Tibial nerve (tissue), 4 donors: ENCODE results near the gene VENTX. TPM values are rescaled to one million over a fixed set of nuclear protein-coding genes. Genes with fewer than 3 reads are reported as not detected.

Experiments used
- DNase-seq, 2 donors: peaks; one replicate each; pipeline ENCODE4 v3.0.0-alpha.2; 2019; ENCODE audit warnings: low spot score in 2 of 2
- H3K27ac ChIP-seq, 4 donors: fragments of 200-600 bp; sonication (generic) in 3 of 4; one replicate each; pipeline ENCODE4 v1.5.1; 2017 to 2019; ENCODE audit warnings: mild to moderate bottlenecking in 1 of 4
- H3K27me3 ChIP-seq, 2 donors: fragments of 200-600 bp; sonication (generic) in 1 of 2; one replicate each; pipeline versions ENCODE4 v1.5.1 to v1.6.0; 2017 to 2019
- H3K36me3 ChIP-seq, 3 donors: fragments of 200-600 bp; sonication (generic); one replicate each; pipeline ENCODE4 v1.5.1; 2018 to 2019
- H3K4me1 ChIP-seq, 4 donors: fragments of 200-600 bp; sonication (generic) in 3 of 4; one replicate each; pipeline ENCODE4 v1.5.1; 2017 to 2019
- H3K4me3 ChIP-seq, 4 donors: fragments of 200-600 bp; sonication (generic) in 3 of 4; one replicate each; pipeline ENCODE4 v1.5.1; 2017 to 2019; ENCODE audit warnings: mild to moderate bottlenecking in 1 of 4, moderate library complexity in 1 of 4
- H3K9me3 ChIP-seq, 4 donors: fragments of 200-600 bp; sonication (generic) in 3 of 4; one replicate each; pipeline ENCODE4 v1.5.1; 2017 to 2019
- CTCF ChIP-seq, 5 experiments: fragments of 200-600 bp in 3 of 5; fragments of 450-650 bp in 2 of 5; sonication (generic) in 3 of 5; IDR thresholded peaks; one replicate each; pipeline ENCODE4 v1.5.1; 2016 to 2019; ENCODE audit warnings: antibody characterized with exemption in 5 of 5, mild to moderate bottlenecking in 3 of 5, moderate library complexity in 2 of 5
- EP300 ChIP-seq, 2 donors: sonication (generic); formaldehyde crosslinking; IDR thresholded peaks; one replicate each; pipeline ENCODE4 v1.6.1; 2017; ENCODE audit warnings: antibody characterized with exemption in 2 of 2, mild to moderate bottlenecking in 1 of 2
- POLR2A ChIP-seq, 2 donors: fragments of 450-650 bp; IDR thresholded peaks; one replicate each; pipeline ENCODE4 v1.6.1; 2017; ENCODE audit warnings: antibody characterized with exemption in 2 of 2, mild to moderate bottlenecking in 2 of 2, moderate library complexity in 2 of 2
- WGBS, 2 donors: methylation state at CpG; one replicate each; pipeline ENCODE4 v1.1.5; 2018; 5-methylcytosine and 5-hydroxymethylcytosine counted together
- total RNA-seq, 4 donors: library from RNA; depleted of rRNA; stranded (reverse); fragments of >200 nt; gene quantifications; one replicate each; pipeline ENCODE4 v1.1.0, GENCODE V29; 2016

Gene VENTX
- total RNA-seq, 4 donors from 2014 or later, result 2.5 to 10.5 (median 4.9) TPM

DNA sequence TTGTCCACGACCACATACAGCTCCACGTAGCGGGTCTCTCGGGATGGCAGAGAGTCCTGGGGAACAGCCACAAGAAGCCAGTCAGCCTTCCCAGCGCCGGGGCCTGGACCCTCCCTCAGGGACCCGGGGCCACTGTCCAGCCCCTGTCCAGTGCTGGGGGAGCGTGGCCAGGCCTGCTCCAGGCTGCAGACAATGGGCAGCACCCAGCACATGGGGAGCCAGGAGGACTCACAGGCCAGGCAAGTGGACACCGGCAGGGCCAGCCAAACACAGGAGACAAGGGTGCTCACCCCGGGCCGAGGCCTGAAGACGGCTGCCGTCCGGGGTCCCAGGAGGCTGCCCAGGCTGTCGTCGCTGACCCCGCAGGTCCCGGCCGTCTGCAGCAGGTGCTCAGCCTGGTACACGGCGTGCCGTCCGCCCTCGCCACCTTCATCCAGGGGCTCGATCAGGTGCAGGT is 35.3 kb downstream of the VENTX start:
- WGBS, 2 donors, result 80 to 86% methylated on average over 17 to 18 of the region's 25 CpGs
- H3K36me3 ChIP-seq, result peaks cover 0 to 59% (median 0%) of the 10 kb centered on the region in 3 donors
- H3K4me1 ChIP-seq, result peaks cover 0 to 33% (median 15%) of the 10 kb centered on the region in 4 donors
- no peaks in the 10 kb centered on the region for H3K9me3 ChIP-seq
- no peak overlapping the region for H3K27ac ChIP-seq
- TF ChIP-seq EP300 (IDR thresholded peaks at IDR 0.05), result no peak
- TF ChIP-seq POLR2A (IDR thresholded peaks at IDR 0.05), result no peak
- TF ChIP-seq CTCF (IDR thresholded peaks at IDR 0.05), result no peak
- H3K27me3 ChIP-seq, result peaks cover 0 to 33% of the 10 kb centered on the region in 2 donors
- no peak overlapping the region for H3K4me3 ChIP-seq
- DNase-seq, result no peak

DNA sequence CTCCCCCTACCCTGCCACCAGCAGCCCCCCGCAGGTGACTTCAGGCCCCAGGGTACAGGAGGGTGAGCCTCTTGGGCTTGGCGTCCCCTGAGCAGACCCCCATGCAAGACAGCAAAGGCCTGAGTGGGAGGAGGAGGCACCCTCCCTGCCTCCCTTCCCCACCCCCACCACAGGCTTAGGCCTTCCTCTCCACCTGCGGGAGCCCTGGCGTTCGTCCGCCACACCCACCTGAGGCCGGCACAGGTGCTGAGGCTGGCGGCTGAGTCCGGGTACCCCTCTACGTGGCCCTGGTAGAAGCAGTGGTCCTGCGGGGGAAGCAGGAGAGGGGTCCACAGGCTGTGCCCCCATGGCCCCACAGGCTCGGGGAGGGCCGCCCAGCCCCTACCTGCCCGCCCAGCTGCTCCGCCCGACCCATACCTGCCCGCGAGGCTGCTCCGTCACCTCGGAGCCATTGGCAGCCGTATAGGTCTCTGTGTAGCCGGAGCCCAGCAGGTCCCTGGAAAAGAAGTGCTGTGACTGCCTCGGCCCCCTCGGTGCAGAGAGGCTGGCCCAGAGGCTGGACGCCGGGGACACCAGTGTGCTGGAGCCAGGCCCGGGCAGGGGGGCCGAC is 36.0 kb downstream of the VENTX start:
- TF ChIP-seq POLR2A (IDR thresholded peaks at IDR 0.05) (no peak), EP300 (IDR thresholded peaks at IDR 0.05) (no peak), CTCF (IDR thresholded peaks at IDR 0.05) (no peak)
- 89 to 94% methylated on average over 11 to 16 of the region's 28 CpGs for WGBS, 2 donors

GRCh38 chr10:133274751-133275683 is 37.4 kb downstream of the VENTX start:
- no peak for DNase-seq
- Histone ChIP-seq H3K36me3 (peaks cover 0 to 58% (median 0%) of the 10 kb centered on the region in 3 donors), H3K27me3 (peaks cover 0 to 33% of the 10 kb centered on the region in 2 donors), H3K27ac (peak overlapping the region in 1 of 4 donors; percentile 37), H3K4me1 (peaks cover 0 to 43% (median 17%) of the 10 kb centered on the region in 4 donors), H3K9me3 (no peaks in the 10 kb centered on the region), H3K4me3 (peak overlapping the region in 1 of 4 donors; percentile 41)
- TF ChIP-seq EP300 (IDR thresholded peaks at IDR 0.05), result no peak
- no peak for TF ChIP-seq POLR2A (IDR thresholded peaks at IDR 0.05)
- no peak for TF ChIP-seq CTCF (IDR thresholded peaks at IDR 0.05)
- WGBS, 2 donors, result 32 to 43% methylated on average over 20 to 22 of the region's 26 CpGs

More for the DNA sequence above, 36.0 kb downstream of the VENTX start:
- Histone ChIP-seq H3K36me3 (peaks cover 0 to 58% (median 0%) of the 10 kb centered on the region in 3 donors), H3K9me3 (no peaks in the 10 kb centered on the region), H3K27me3 (peaks cover 0 to 33% of the 10 kb centered on the region in 2 donors), H3K4me1 (peaks cover 0 to 37% (median 17%) of the 10 kb centered on the region in 4 donors), H3K4me3 (no peak overlapping the region), H3K27ac (no peak overlapping the region)
- no peak for DNase-seq

DNA sequence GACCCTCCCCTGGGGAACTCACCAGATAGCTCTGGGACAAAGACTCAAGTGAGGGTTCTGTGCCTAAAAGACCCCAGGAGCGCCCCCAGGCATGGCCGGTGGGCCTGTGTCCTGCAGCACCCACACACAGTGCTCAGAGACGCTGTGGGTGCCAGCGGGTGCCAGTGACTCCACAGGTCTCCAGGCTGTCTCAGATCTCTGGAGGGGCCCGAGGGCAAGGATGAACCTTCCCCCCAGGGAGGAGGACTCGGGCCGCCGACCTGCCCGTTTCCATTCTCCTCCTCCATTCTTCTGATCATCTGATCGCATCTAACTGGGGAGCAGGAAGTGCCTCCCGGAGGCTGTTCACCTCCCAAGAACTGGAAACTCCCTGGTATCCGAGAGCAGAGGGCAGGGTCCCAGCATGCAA is 38.0 kb downstream of the VENTX start:
- TF ChIP-seq CTCF (IDR thresholded peaks at IDR 0.05), result no peak
- TF ChIP-seq EP300 (IDR thresholded peaks at IDR 0.05), result no peak
- TF ChIP-seq POLR2A (IDR thresholded peaks at IDR 0.05), result no peak
- no peak for DNase-seq
- Histone ChIP-seq H3K27me3 (peaks cover 0 to 33% of the 10 kb centered on the region in 2 donors), H3K4me1 (peaks cover 0 to 43% (median 17%) of the 10 kb centered on the region in 4 donors), H3K9me3 (no peaks in the 10 kb centered on the region), H3K27ac (peak overlapping the region in 1 of 4 donors; percentile 38), H3K4me3 (peak overlapping the region in 2 of 4 donors; percentile 31 to 41), H3K36me3 (peaks cover 0 to 58% (median 0%) of the 10 kb centered on the region in 3 donors)
- WGBS, 2 donors, result 13 to 25% methylated on average over 6 to 12 of the region's 12 CpGs
